IMR-90 (cell line): ENCODE data around the gene SOX11. TPM values are rescaled to one million over a fixed set of nuclear protein-coding genes. Genes with fewer than 3 reads are reported as not detected.
"Not testable (repeated sequence)": the region's sequence is repeated elsewhere in the genome, so short reads cannot be mapped to it uniquely, and the experiment has no call there.

ENCODE experiments used
- ATAC-seq: fragments of 200-7000 bp; cut with Tn5 transposase; 2 replicates; pipeline ENCODE4 v1.9.1; 2020; ENCODE audit warnings: low read depth, mild to moderate bottlenecking, moderate library complexity
- BruUV-seq: library from RNA; stranded (reverse); fragments of 400-500 nt; replicated peaks from 2 replicates; lab custom pipeline; 2021; lab: Mats Ljungman, UMichigan
- CTCF ChIA-PET: fragments of 300-600 bp; formaldehyde crosslinking; extraction: SDS; loops from one replicate; lab custom pipeline; 2021; ENCODE audit warnings: antibody characterized with exemption; lab: Yijun Ruan, JAX
- POLR2A ChIA-PET: fragments of 300-600 bp; sonication (Branson Sonifier 250); formaldehyde crosslinking; loops from one replicate; lab custom pipeline; 2022; ENCODE audit warnings: antibody characterized with exemption; ENCODE audit not compliant: unreplicated experiment; lab: Charles Lee
- DNase-seq: peaks from one replicate; pipeline ENCODE4 v3.0.0; 2013
- H2AFZ ChIP-seq: replicated peaks from 2 replicates; pipeline ENCODE3; 2013; ENCODE audit warnings: low read length, mild to moderate bottlenecking; ENCODE audit not compliant: poor library complexity
- H2AK5ac ChIP-seq: 2 replicates; pipeline ENCODE4 v1.6.1; 2013; ENCODE audit warnings: low read depth, low read length, inconsistent platforms
- H2AK9ac ChIP-seq: replicated peaks from 2 replicates; pipeline ENCODE3; 2013; ENCODE audit warnings: mild to moderate bottlenecking, low read depth, low read length, moderate library complexity; ENCODE audit not compliant: poor library complexity
- H2BK120ac ChIP-seq: 2 replicates; pipeline ENCODE4 v1.6.1; 2013; ENCODE audit warnings: low read depth, low read length, inconsistent platforms
- H2BK15ac ChIP-seq: 3 replicates; pipeline ENCODE4 v1.6.1; 2013; ENCODE audit warnings: low read depth, low read length, inconsistent platforms
- H2BK20ac ChIP-seq: 2 replicates; pipeline ENCODE4 v1.6.1; 2013; ENCODE audit warnings: low read depth, mild to moderate bottlenecking, inconsistent platforms, low read length, moderate library complexity
- H2BK5ac ChIP-seq: 2 replicates; pipeline ENCODE4 v1.6.1; 2013; ENCODE audit warnings: mild to moderate bottlenecking, low read depth, low read length, inconsistent platforms; ENCODE audit not compliant: poor library complexity, severe bottlenecking
- H3K14ac ChIP-seq: replicated peaks from 2 replicates; pipeline ENCODE4 v1.6.1; 2013; ENCODE audit warnings: low read depth, low read length, inconsistent platforms
- H3K18ac ChIP-seq: 2 replicates; pipeline ENCODE4 v1.6.1; 2013; ENCODE audit warnings: low read depth, low read length, control low read depth
- H3K23ac ChIP-seq: 2 replicates; pipeline ENCODE4 v1.6.1; 2013; ENCODE audit warnings: low read depth, low read length, inconsistent platforms
- H3K27ac ChIP-seq: 2 replicates; pipeline ENCODE4 v1.5.1; 2013; ENCODE audit warnings: mild to moderate bottlenecking, control low read depth, low read length; ENCODE audit not compliant: insufficient read depth
- H3K27me3 ChIP-seq: 2 replicates; pipeline ENCODE4 v1.6.1; 2013; ENCODE audit warnings: low read length; ENCODE audit not compliant: control insufficient read depth, insufficient read depth
- H3K36me3 ChIP-seq: 2 replicates; pipeline ENCODE4 v1.6.1; 2013; ENCODE audit warnings: low read length, mixed read lengths; ENCODE audit not compliant: control insufficient read depth, insufficient read depth
- H3K4ac ChIP-seq: 2 replicates; pipeline ENCODE4 v1.6.1; 2013; ENCODE audit warnings: low read depth, low read length, inconsistent platforms
- H3K4me1 ChIP-seq: 2 replicates; pipeline ENCODE4 v1.6.1; 2013; ENCODE audit warnings: low read length, mixed read lengths; ENCODE audit not compliant: control insufficient read depth, insufficient read depth
- H3K4me2 ChIP-seq: 2 replicates; pipeline ENCODE4 v1.6.1; 2013; ENCODE audit warnings: low read depth, mild to moderate bottlenecking, control low read depth, low read length, moderate library complexity
- H3K4me3 ChIP-seq: 2 replicates; pipeline ENCODE4 v1.5.1; 2013; ENCODE audit warnings: low read depth, mild to moderate bottlenecking, control low read depth, low read length, moderate library complexity; ENCODE audit not compliant: insufficient read depth
- H3K56ac ChIP-seq: 2 replicates; pipeline ENCODE4 v1.6.1; 2013; ENCODE audit warnings: low read length, inconsistent platforms; ENCODE audit not compliant: insufficient read depth; ENCODE audit errors: extremely low read depth
- H3K79me1 ChIP-seq, 2 experiments: 2 replicates each; pipeline ENCODE4 v1.6.1; 2013; ENCODE audit warnings: low read length in 2 of 2, inconsistent platforms in 1 of 2, low read depth in 1 of 2
- H3K9ac ChIP-seq: 2 replicates; pipeline ENCODE4 v1.6.1; 2013; ENCODE audit warnings: low read depth, low read length, control low read depth
- H3K9me1 ChIP-seq: 2 replicates; pipeline ENCODE4 v1.6.1; 2013; ENCODE audit warnings: low read length, inconsistent platforms; ENCODE audit not compliant: insufficient read depth
- H3K9me3 ChIP-seq: 2 replicates; pipeline ENCODE4 v1.6.1; 2013; ENCODE audit warnings: low read length; ENCODE audit not compliant: control insufficient read depth, insufficient read depth
- H4K20me1 ChIP-seq: 2 replicates; pipeline ENCODE4 v1.6.1; 2013; ENCODE audit warnings: low read length, inconsistent platforms; ENCODE audit not compliant: insufficient read depth
- H4K5ac ChIP-seq: 2 replicates; pipeline ENCODE4 v1.6.1; 2013; ENCODE audit warnings: mild to moderate bottlenecking, low read depth, low read length, control low read depth
- H4K8ac ChIP-seq, 2 experiments: 2 replicates each; pipeline ENCODE4 v1.6.1; 2013; ENCODE audit warnings: low read depth in 2 of 2, low read length in 2 of 2, control low read depth in 1 of 2, inconsistent platforms in 1 of 2
- H4K91ac ChIP-seq: 2 replicates; pipeline ENCODE4 v1.6.1; 2013; ENCODE audit warnings: low read depth, low read length, inconsistent platforms; ENCODE audit not compliant: insufficient read depth
- WGBS, 2 experiments: methylation state at CpG; one replicate each; pipeline versions ENCODE4 v1.1.5 to v1.1.7; 2013; ENCODE audit warnings: missing lambda C conversion rate in 2 of 2; ENCODE audit not compliant: insufficient read length in 1 of 2; ENCODE audit errors: extremely low coverage in 2 of 2; 5-methylcytosine and 5-hydroxymethylcytosine counted together
- dilution Hi-C: fragments of 300-500 bp; cut with HindIII; formaldehyde crosslinking; loops from one replicate; pipeline ENCODE4 v1.14.3; 2018; ENCODE audit warnings: low sequenced_read_pairs; ENCODE audit not compliant: unreplicated experiment
- in situ Hi-C: fragments of 300-500 bp; cut with MboI; formaldehyde crosslinking; loops from 3 replicates; pipeline ENCODE4 v1.14.3; 2019; ENCODE audit warnings: low sequenced_read_pairs, inconsistent platforms, mixed read lengths
- intact Hi-C: fragments of 100-400 bp; cut with micrococcal nuclease; formaldehyde crosslinking; loops from 2 replicates; pipeline ENCODE4 v1.10.0; 2022
- polyA plus RNA-seq, 3 experiments: library from polyadenylated mRNA; depleted of rRNA; stranded (reverse); fragments of >200 nt; gene quantifications; 2 replicates each; pipeline ENCODE4 v1.2.3, GENCODE V29; 2012; ENCODE audit warnings: low replicate concordance in 1 of 3
- total RNA-seq: library from RNA; depleted of rRNA; stranded (reverse); fragments of >200 nt; gene quantifications from 2 replicates; pipeline ENCODE4 v1.2.3, GENCODE V29; 2012

The SOX11 gene
- total and polyA plus RNA-seq, 2 of the 4 experiments (the other 2 are of a cell fraction): 1.9 to 2.2 TPM

- H4K5ac ChIP-seq, H4K91ac ChIP-seq, H2BK5ac ChIP-seq, H3K4ac ChIP-seq, H3K56ac ChIP-seq, H3K23ac ChIP-seq, H3K9ac ChIP-seq, H3K4me2 ChIP-seq, CTCF ChIA-PET, H4K8ac ChIP-seq, dilution Hi-C loops, H3K4me3 ChIP-seq, BruUV-seq, H2BK120ac ChIP-seq, H3K4me1 ChIP-seq, H2BK15ac ChIP-seq, H3K27ac ChIP-seq, H3K79me1 ChIP-seq, H2BK20ac ChIP-seq, H2AK9ac ChIP-seq, ATAC-seq, POLR2A ChIA-PET, H3K9me1 ChIP-seq, intact Hi-C loops, H3K14ac ChIP-seq, H2AK5ac ChIP-seq, H3K27me3 ChIP-seq, H2AFZ ChIP-seq, DNase-seq, in situ Hi-C loops, H3K36me3 ChIP-seq, H3K9me3 ChIP-seq, H4K20me1 ChIP-seq, H3K18ac ChIP-seq: not testable (repeated sequence)
- WGBS, 2 experiments: no CpG with 5 or more reads among the region's 1 CpG
Measured at GRCh38 chr2:5667655-5668054, 24.5 kb upstream of the SOX11 start.
